Measurements from ENCODE around the gene SRCAP.

DNA sequence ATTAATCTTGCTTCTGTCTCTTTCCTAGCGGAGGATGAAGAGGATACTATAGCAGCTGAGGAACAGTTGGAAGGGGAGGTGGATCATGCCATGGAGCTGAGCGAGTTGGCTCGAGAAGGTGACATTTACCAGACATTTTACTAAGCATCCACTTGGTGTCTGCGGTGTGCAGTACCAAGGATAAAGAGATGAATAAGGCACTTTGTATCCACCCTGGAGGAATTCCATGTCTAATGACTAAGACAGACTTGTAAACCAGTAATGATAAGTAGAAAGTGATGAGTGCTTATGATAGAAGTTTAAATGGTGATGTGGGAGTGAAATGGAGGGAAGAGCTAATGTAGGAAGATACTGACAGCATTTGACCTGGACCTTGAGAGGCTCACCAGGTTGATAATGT lies 12.0 kb downstream of the SRCAP start:
- TF ChIP-seq, protein P1, sequence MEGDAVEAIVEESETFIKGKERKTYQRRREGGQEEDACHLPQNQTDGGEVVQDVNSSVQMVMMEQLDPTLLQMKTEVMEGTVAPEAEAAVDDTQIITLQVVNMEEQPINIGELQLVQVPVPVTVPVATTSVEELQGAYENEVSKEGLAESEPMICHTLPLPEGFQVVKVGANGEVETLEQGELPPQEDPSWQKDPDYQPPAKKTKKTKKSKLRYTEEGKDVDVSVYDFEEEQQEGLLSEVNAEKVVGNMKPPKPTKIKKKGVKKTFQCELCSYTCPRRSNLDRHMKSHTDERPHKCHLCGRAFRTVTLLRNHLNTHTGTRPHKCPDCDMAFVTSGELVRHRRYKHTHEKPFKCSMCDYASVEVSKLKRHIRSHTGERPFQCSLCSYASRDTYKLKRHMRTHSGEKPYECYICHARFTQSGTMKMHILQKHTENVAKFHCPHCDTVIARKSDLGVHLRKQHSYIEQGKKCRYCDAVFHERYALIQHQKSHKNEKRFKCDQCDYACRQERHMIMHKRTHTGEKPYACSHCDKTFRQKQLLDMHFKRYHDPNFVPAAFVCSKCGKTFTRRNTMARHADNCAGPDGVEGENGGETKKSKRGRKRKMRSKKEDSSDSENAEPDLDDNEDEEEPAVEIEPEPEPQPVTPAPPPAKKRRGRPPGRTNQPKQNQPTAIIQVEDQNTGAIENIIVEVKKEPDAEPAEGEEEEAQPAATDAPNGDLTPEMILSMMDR (conservative IDR thresholded peaks at IDR 0.05), result no peak
- TF ChIP-seq EZH2 (IDR thresholded peaks at IDR 0.05; ENCODE audit: low read depth), result no peak

All from PC-9 (cell line).